Right renal cortex interstitium (tissue), 3 donors: ENCODE data around the gene ANKRD61. TPM values are rescaled to one million over a fixed set of nuclear protein-coding genes. Genes with fewer than 3 reads are reported as not detected.
"Not testable (repeated sequence)": the region's sequence is repeated elsewhere in the genome, so short reads cannot be mapped to it uniquely, and the experiment has no call there.

Source experiments
- DNase-seq, 3 donors: peaks; one replicate each; pipeline ENCODE4 v3.0.0-alpha.2; 2013; ENCODE audit warnings: low read depth in 3 of 3, low spot score in 2 of 3
- polyA plus RNA-seq, 3 donors: library from polyadenylated mRNA; unstranded; fragments of 120-200 nt; gene quantifications; one replicate each; pipeline ENCODE4 v1.2.1, GENCODE V29; 2013; ENCODE audit not compliant: insufficient read length in 3 of 3

The ANKRD61 gene
- under 1 TPM; 0.54 to 0.79 (median 0.58) TPM for polyA plus RNA-seq

GRCh38 chr7:6030988-6031387, at the start of gene ANKRD61:
ANKRD61 (plus strand) TSS chr7:6031376; CDS start chr7:6031376, 0 bp downstream.
- DNase-seq, result no peak

GRCh38 chr7:5987061-5987460, 44.1 kb upstream of the ANKRD61 start:
- DNase-seq, result not testable (repeated sequence)

- peak in 1 of 3 donors; percentile 52 for DNase-seq
Measured at GRCh38 chr7:5997210-5997808, 33.9 kb upstream of the ANKRD61 start.

GRCh38 chr7:6007386-6007785, 23.8 kb upstream of the ANKRD61 start:
- DNase-seq, result no peak

GRCh38 chr7:6007835-6008590, 23.2 kb upstream of the ANKRD61 start:
- not testable (repeated sequence) for DNase-seq

GRCh38 chr7:6008668-6009611, 22.2 kb upstream of the ANKRD61 start, which contains the start of the genes AIMP2 and PMS2:
AIMP2 (plus strand) TSS chr7:6009272; CDS start chr7:6009364, 92 bp downstream.
PMS2 (minus strand) TSS chr7:6009049; CDS start chr7:6009019, 30 bp downstream.
- peak; percentile 99 to 100 (median 99) for DNase-seq

- DNase-seq, result not testable (repeated sequence)
Measured at GRCh38 chr7:6010370-6010769, 20.8 kb upstream of the ANKRD61 start.

- DNase-seq, result no peak
Measured at GRCh38 chr7:6011541-6011940, 19.6 kb upstream of the ANKRD61 start.

GRCh38 chr7:6012355-6013104, 18.6 kb upstream of the ANKRD61 start:
- DNase-seq, result no peak

GRCh38 chr7:6015917-6016652, 15.1 kb upstream of the ANKRD61 start:
- DNase-seq, result no peak

- no peak for DNase-seq
Measured at GRCh38 chr7:6016653-6016966, 14.6 kb upstream of the ANKRD61 start.

- DNase-seq, result no peak
Measured at GRCh38 chr7:6020371-6021286, 10.5 kb upstream of the ANKRD61 start.

GRCh38 chr7:6022707-6023106, 8.5 kb upstream of the ANKRD61 start:
- DNase-seq, result no peak

GRCh38 chr7:6023974-6024435, 7.2 kb upstream of the ANKRD61 start:
- DNase-seq, result no peak

- no peak for DNase-seq
Measured at GRCh38 chr7:6026011-6026819, 5.0 kb upstream of the ANKRD61 start.

GRCh38 chr7:6026820-6027311, 4.3 kb upstream of the ANKRD61 start:
- no peak for DNase-seq

GRCh38 chr7:6027806-6028365, 3.3 kb upstream of the ANKRD61 start:
- DNase-seq, result no peak
